Liver (tissue), 3 donors: ENCODE measurements around the gene LMCD1.

Source experiments
- RAD21 ChIP-seq, 2 donors: IDR thresholded peaks; 2 replicates each; pipeline ENCODE4 v1.6.1; 2016; ENCODE audit warnings: antibody characterized with exemption in 2 of 2, mild to moderate bottlenecking in 2 of 2
- SP1 ChIP-seq: IDR thresholded peaks from 2 replicates; pipeline ENCODE4 v1.6.1; 2018; ENCODE audit warnings: antibody characterized with exemption, mild to moderate bottlenecking
- TF ChIP-seq, protein P1 (sequence below): fragments of 150-350 bp; IDR thresholded peaks from 2 replicates; pipeline ENCODE4 v1.5.1; 2017; ENCODE audit warnings: improper control_type of control experiment, low read depth, low read length; ENCODE audit not compliant: missing input control
- donor health status: healthy.
- donor health status: healthy.

DNA sequence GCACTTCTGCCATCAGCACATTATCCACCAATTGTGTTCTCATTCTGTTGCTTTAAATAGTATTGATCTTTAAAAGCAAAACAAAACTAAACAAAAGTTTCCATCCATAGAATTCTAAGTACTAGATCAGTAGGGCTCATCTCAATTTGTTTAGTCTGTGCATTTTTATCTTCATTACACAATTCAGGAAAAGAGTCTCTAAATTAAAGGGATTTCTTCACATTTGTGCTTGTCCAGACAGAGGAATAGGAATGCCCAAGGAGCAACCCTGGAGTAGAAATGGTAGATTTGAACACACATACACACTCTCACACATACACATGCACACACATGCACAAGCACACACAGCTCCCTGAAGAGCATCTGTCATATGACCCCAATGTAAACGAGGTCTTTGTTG lies 21.4 kb downstream of the LMCD1 start:
- TF ChIP-seq, protein P1, sequence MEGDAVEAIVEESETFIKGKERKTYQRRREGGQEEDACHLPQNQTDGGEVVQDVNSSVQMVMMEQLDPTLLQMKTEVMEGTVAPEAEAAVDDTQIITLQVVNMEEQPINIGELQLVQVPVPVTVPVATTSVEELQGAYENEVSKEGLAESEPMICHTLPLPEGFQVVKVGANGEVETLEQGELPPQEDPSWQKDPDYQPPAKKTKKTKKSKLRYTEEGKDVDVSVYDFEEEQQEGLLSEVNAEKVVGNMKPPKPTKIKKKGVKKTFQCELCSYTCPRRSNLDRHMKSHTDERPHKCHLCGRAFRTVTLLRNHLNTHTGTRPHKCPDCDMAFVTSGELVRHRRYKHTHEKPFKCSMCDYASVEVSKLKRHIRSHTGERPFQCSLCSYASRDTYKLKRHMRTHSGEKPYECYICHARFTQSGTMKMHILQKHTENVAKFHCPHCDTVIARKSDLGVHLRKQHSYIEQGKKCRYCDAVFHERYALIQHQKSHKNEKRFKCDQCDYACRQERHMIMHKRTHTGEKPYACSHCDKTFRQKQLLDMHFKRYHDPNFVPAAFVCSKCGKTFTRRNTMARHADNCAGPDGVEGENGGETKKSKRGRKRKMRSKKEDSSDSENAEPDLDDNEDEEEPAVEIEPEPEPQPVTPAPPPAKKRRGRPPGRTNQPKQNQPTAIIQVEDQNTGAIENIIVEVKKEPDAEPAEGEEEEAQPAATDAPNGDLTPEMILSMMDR, result no peak
- TF ChIP-seq SP1 (no peak), RAD21 (IDR thresholded peaks at IDR 0.05) (no peak)
